Thyroid gland (tissue), 4 donors: ENCODE results near the gene GALK2. TPM values are rescaled to one million over a fixed set of nuclear protein-coding genes. Genes with fewer than 3 reads are reported as not detected.

Source experiments
- DNase-seq, 2 donors: peaks; one replicate each; pipeline ENCODE4 v3.0.0-alpha.2; 2019
- H3K27ac ChIP-seq, 3 donors: fragments of 200-600 bp; sonication (generic); 1 replicate in 2 of 3; 2 replicates in 1 of 3; pipeline ENCODE4 v1.5.1; 2016 to 2019; ENCODE audit warnings: mild to moderate bottlenecking in 1 of 3, moderate library complexity in 1 of 3
- H3K27me3 ChIP-seq: fragments of 200-600 bp; sonication (generic); one replicate; pipeline ENCODE4 v1.5.1; 2019
- H3K36me3 ChIP-seq, 2 donors: fragments of 200-600 bp; sonication (generic); one replicate each; pipeline ENCODE4 v1.5.1; 2016 to 2019
- H3K4me1 ChIP-seq, 2 donors: fragments of 200-600 bp; sonication (generic); one replicate each; pipeline ENCODE4 v1.5.1; 2017 to 2019
- H3K4me3 ChIP-seq, 3 donors: fragments of 200-600 bp; sonication (generic); replicated peaks in 1 of 3; 1 replicate in 2 of 3; 2 replicates in 1 of 3; pipeline ENCODE4 v1.5.1; 2016; ENCODE audit warnings: mild to moderate bottlenecking in 1 of 3
- H3K9me3 ChIP-seq: fragments of 200-600 bp; sonication (generic); one replicate; pipeline ENCODE4 v1.5.1; 2017
- POLR2A ChIP-seq, 2 donors: fragments of 450-650 bp; IDR thresholded peaks; one replicate each; pipeline ENCODE4 v1.6.1; 2017; ENCODE audit warnings: antibody characterized with exemption in 2 of 2, mild to moderate bottlenecking in 2 of 2, moderate library complexity in 1 of 2
- WGBS, 2 donors: methylation state at CpG; one replicate each; pipeline ENCODE4 v1.1.5; 2017; 5-methylcytosine and 5-hydroxymethylcytosine counted together
- intact Hi-C: fragments of 100-400 bp; cut with DNase I; formaldehyde crosslinking; loops from one replicate; pipeline ENCODE4 v1.15.1; 2023
- total RNA-seq, 4 donors: library from RNA; depleted of rRNA; stranded (reverse); fragments of >200 nt; gene quantifications; one replicate each; pipeline ENCODE4 v1.2.3, GENCODE V29; 2016
- TF ChIP-seq, protein P1 (sequence below), 6 experiments: fragments of 200-600 bp in 3 of 6; fragments of 450-650 bp in 3 of 6; sonication (generic) in 3 of 6; IDR thresholded peaks; one replicate each; pipeline ENCODE4 v1.5.1; 2016 to 2019; ENCODE audit warnings: antibody characterized with exemption in 6 of 6, mild to moderate bottlenecking in 2 of 6, inconsistent platforms in 1 of 6, moderate library complexity in 1 of 6

The GALK2 gene
- total RNA-seq, 4 donors from 2014 or later: 50.4 to 85.5 (median 67.8) TPM

DNA sequence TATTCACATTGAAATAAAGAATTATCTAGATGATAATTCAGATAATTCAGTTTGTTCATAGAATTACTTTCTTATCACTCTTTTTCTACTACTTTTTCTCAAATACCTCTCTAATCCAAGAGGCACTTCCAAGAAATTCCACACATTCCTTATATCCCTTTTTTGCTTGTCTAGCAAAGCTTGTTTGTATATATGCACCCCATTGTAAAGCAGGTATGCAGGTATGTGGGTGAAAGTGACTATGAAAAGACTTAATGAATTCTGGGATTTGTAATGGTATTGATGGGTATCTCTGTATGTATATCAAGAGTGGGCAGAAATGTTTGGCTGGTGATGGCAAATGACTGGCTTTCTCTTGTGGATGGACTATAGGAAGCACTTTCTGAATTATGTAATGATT lies 158.9 kb downstream of the GALK2 start:
- Histone ChIP-seq H3K27ac (no peak overlapping the region), H3K4me3 (no peak overlapping the region), H3K9me3 (no peaks in the 10 kb centered on the region), H3K27me3 (no peaks in the 10 kb centered on the region), H3K4me1 (peaks cover 0 to 5% of the 10 kb centered on the region in 2 donors), H3K36me3 (peaks cover 0 to 4% of the 10 kb centered on the region in 2 donors)
- intact Hi-C loops: no loop called here
- no peak for DNase-seq
- TF ChIP-seq, protein P1, sequence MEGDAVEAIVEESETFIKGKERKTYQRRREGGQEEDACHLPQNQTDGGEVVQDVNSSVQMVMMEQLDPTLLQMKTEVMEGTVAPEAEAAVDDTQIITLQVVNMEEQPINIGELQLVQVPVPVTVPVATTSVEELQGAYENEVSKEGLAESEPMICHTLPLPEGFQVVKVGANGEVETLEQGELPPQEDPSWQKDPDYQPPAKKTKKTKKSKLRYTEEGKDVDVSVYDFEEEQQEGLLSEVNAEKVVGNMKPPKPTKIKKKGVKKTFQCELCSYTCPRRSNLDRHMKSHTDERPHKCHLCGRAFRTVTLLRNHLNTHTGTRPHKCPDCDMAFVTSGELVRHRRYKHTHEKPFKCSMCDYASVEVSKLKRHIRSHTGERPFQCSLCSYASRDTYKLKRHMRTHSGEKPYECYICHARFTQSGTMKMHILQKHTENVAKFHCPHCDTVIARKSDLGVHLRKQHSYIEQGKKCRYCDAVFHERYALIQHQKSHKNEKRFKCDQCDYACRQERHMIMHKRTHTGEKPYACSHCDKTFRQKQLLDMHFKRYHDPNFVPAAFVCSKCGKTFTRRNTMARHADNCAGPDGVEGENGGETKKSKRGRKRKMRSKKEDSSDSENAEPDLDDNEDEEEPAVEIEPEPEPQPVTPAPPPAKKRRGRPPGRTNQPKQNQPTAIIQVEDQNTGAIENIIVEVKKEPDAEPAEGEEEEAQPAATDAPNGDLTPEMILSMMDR (IDR thresholded peaks at IDR 0.05): no peak
- no peak for TF ChIP-seq POLR2A (IDR thresholded peaks at IDR 0.05)

DNA sequence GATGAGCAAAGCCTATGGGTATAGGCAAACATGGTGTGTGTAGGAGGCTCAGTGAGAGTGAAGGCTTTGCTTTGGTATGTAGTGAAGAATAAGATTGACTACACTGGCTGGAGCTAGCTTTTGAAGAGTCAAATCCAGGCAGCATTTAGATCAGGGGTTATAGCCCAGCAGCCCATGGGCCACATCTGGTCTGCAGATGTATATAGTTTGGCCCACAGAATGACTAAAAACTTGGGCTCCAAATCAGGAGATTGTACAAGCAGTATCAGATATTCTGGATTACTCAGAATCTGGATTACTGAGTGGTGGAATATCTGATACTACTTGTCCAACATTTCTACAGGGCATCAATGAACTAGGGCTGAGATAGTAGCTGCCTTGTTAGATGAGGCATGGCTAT lies 160.1 kb downstream of the GALK2 start:
- TF ChIP-seq, protein P1 (IDR thresholded peaks at IDR 0.05): no peak
- no peak for TF ChIP-seq POLR2A (IDR thresholded peaks at IDR 0.05)
- Histone ChIP-seq H3K27me3 (no peaks in the 10 kb centered on the region), H3K9me3 (no peaks in the 10 kb centered on the region), H3K4me1 (peaks cover 0 to 5% of the 10 kb centered on the region in 2 donors), H3K36me3 (peaks cover 0 to 4% of the 10 kb centered on the region in 2 donors), H3K27ac (no peak overlapping the region), H3K4me3 (no peak overlapping the region)
- no peak for DNase-seq
- intact Hi-C loops: no loop called here

DNA sequence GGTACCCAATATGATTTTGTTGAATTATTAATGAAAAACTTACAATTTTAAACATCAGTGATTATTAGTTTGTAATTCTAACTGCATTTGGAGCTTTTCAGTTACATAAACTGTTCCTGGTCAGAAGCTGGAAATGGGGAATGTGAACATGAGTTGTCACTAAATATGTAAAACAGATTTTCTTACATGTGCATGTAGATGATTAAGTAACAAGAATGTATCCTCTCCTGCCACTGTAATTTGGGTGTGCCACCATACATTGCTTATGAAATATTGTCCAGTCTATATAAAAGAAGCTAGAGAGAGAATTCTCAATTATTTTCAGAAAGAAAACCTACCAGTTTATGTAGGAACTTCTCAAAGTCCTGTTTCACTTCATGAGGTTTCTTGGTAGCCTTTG lies 161.4 kb downstream of the GALK2 start:
- Histone ChIP-seq H3K4me3 (no peak overlapping the region), H3K27me3 (no peaks in the 10 kb centered on the region), H3K36me3 (peaks cover 0 to 4% of the 10 kb centered on the region in 2 donors), H3K9me3 (no peaks in the 10 kb centered on the region), H3K4me1 (peaks cover 0 to 5% of the 10 kb centered on the region in 2 donors), H3K27ac (no peak overlapping the region)
- DNase-seq: no peak
- TF ChIP-seq, protein P1 (IDR thresholded peaks at IDR 0.05): no peak
- TF ChIP-seq POLR2A (IDR thresholded peaks at IDR 0.05): no peak
- intact Hi-C loops: no loop called here

DNA sequence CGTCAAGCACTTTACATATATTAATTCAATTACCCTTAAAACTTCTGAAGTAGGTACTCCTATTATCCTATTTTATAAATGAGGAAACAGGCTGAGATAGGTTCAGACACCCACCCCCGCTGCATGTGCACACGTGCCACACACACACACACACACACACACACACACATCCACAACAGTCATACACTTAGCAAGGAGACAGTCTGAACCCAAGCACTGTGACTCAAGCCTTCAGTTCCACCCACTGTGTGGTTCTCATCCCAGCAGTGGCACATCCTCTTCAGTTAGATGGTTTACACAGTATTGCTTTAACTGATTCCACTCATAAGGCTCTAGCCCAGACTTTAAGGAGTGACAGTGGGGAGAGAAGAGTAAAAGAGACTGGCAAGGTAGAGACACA lies 161.9 kb downstream of the GALK2 start:
- Histone ChIP-seq H3K27ac (no peak overlapping the region), H3K27me3 (no peaks in the 10 kb centered on the region), H3K9me3 (no peaks in the 10 kb centered on the region), H3K36me3 (peaks cover 0 to 4% of the 10 kb centered on the region in 2 donors), H3K4me3 (no peak overlapping the region), H3K4me1 (peaks cover 0 to 5% of the 10 kb centered on the region in 2 donors)
- TF ChIP-seq, protein P1 (IDR thresholded peaks at IDR 0.05): no peak
- TF ChIP-seq POLR2A (IDR thresholded peaks at IDR 0.05): no peak
- WGBS, 2 donors: 90 to 96% methylated on average over 3 of the region's 3 CpGs
- intact Hi-C loops: no loop called here
- no peak for DNase-seq

DNA sequence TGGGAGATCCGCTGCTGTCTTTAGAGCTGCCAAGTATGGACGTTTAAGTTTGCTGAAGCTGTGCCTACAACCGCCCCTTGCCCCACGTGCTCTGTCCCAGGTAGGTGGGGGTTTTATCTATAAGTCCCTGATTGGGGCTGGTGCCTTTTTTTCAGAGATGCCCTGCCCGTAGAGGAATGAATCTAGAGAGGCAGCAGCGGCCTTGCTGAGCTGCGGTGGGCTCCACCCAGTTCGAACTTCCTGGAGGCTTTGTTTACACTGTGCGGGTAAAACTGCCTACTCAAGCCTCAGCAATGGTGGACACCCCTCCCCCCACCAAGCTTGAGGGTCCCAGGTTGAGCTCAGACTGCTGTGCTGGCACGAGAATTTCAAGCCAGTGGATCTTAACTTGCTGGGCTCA lies 169.6 kb downstream of the GALK2 start:
- no peaks in the 10 kb centered on the region for H3K4me1 ChIP-seq
- intact Hi-C loops: no loop called here
- TF ChIP-seq, protein P1 (IDR thresholded peaks at IDR 0.05): no peak
- no peak for TF ChIP-seq POLR2A (IDR thresholded peaks at IDR 0.05)
- peaks cover 0 to 3% of the 10 kb centered on the region in 2 donors for H3K36me3 ChIP-seq
- H3K9me3 ChIP-seq: no peaks in the 10 kb centered on the region
- WGBS, 2 donors: 66 to 90% methylated on average over 8 to 10 of the region's 10 CpGs
- no peak overlapping the region for H3K4me3 ChIP-seq
- no peak overlapping the region for H3K27ac ChIP-seq
- H3K27me3 ChIP-seq: no peaks in the 10 kb centered on the region
- no peak for DNase-seq
